Right lobe of liver (tissue), 6 donors: ENCODE measurements around the gene ACTR3C. TPM values are rescaled to one million over a fixed set of nuclear protein-coding genes. Genes with fewer than 3 reads are reported as not detected.
A peak's percentile ranks its signal among the peaks of the same experiment; 100 is the strongest.
"Not testable (repeated sequence)": the region's sequence is repeated elsewhere in the genome, so short reads cannot be mapped to it uniquely, and the experiment has no call there.

Experiments used
- ATAC-seq, 4 donors: fragments of 200-7000 bp; cut with Tn5 transposase; one replicate each; pipeline ENCODE4 v1.9.1; 2020; ENCODE audit warnings: mild to moderate bottlenecking in 4 of 4, moderate library complexity in 4 of 4
- DNase-seq, 3 donors: peaks; one replicate each; pipeline ENCODE4 v3.0.0-alpha.2; 2020
- H3K27ac ChIP-seq, 3 donors: fragments of 200-600 bp; one replicate each; pipeline ENCODE4 v1.8.0; 2022
- H3K27me3 ChIP-seq, 2 donors: fragments of 200-600 bp; one replicate each; pipeline ENCODE4 v1.8.0; 2022
- H3K36me3 ChIP-seq, 4 donors: fragments of 200-600 bp; sonication (generic) in 1 of 4; one replicate each; pipeline versions ENCODE4 v1.5.1 to v1.8.0; 2017 to 2022; ENCODE audit warnings: control low read depth in 1 of 4
- H3K4me1 ChIP-seq, 4 donors: fragments of 200-600 bp; sonication (generic) in 1 of 4; one replicate each; pipeline versions ENCODE4 v1.5.1 to v1.8.0; 2017 to 2022; ENCODE audit warnings: control low read depth in 1 of 4
- H3K4me3 ChIP-seq, 3 donors: fragments of 200-600 bp; one replicate each; pipeline ENCODE4 v1.8.0; 2022
- H3K9me3 ChIP-seq, 4 donors: fragments of 200-600 bp; sonication (generic) in 1 of 4; one replicate each; pipeline versions ENCODE4 v1.5.1 to v1.8.0; 2017 to 2022; ENCODE audit warnings: control low read depth in 1 of 4
- CTCF ChIP-seq, 4 donors: fragments of 200-600 bp in 3 of 4; fragments of 450-650 bp in 1 of 4; IDR thresholded peaks; one replicate each; pipeline versions ENCODE4 v1.5.1 to v1.8.0; 2016 to 2022; ENCODE audit warnings: antibody characterized with exemption in 4 of 4, mild to moderate bottlenecking in 2 of 4
- POLR2A ChIP-seq: fragments of 450-650 bp; IDR thresholded peaks from one replicate; pipeline ENCODE4 v1.6.1; 2017; ENCODE audit warnings: antibody characterized with exemption, mild to moderate bottlenecking
- WGBS: methylation state at CpG from one replicate; pipeline ENCODE4 v1.1.6; 2018; ENCODE audit warnings: low coverage, low lambda C conversion rate; ENCODE audit not compliant: insufficient coverage; ENCODE audit errors: missing lambda C conversion rate; 5-methylcytosine and 5-hydroxymethylcytosine counted together
- intact Hi-C, 2 donors: fragments of 100-400 bp; cut with DNase I; formaldehyde crosslinking; loops; one replicate each; pipeline versions ENCODE4 v1.11.2 to v1.14.1; 2022
- total RNA-seq, 6 experiments: library from RNA; depleted of rRNA in 2 of 6; stranded (reverse); fragments of >200 nt in 2 of 6; fragmentation: NEBNext Ultra II Directional in 3 of 6; extraction: Animal tissue kit (Norgen Biotek cat#: 25700) in 3 of 6; gene quantifications; one replicate each; pipeline versions ENCODE4 v1.1.0 to v1.2.4, GENCODE V29; 2016 to 2023
- donor health status: DM: no; HTN: yes; CAD: no.
- donor health status: DM: no; HTN: no; CAD: no.
- donor health status: DM: no; HTN: no; CAD: no.
- donor health status: DM: no; HTN: yes; CAD: no.
- donor health status: DM: no; HTN: yes; CAD: no.

The ACTR3C gene
- total RNA-seq, 6 experiments from 2014 or later, result 30.0 to 36.5 (median 32.7) TPM

- H3K27ac ChIP-seq, result no peak overlapping the region
- no peaks in the 10 kb centered on the region for H3K36me3 ChIP-seq
- ATAC-seq (no peak), DNase-seq (no peak)
- 95% methylated on average over 3 of the region's 4 CpGs for WGBS
- TF ChIP-seq CTCF (IDR thresholded peaks at IDR 0.05) (no peak), POLR2A (no peak)
- H3K9me3 ChIP-seq, result no peaks in the 10 kb centered on the region
- peaks cover 0 to 11% (median 4%) of the 10 kb centered on the region in 4 donors for H3K4me1 ChIP-seq
- no peak overlapping the region for H3K4me3 ChIP-seq
- intact Hi-C loops, result no loop called here
- no peaks in the 10 kb centered on the region for H3K27me3 ChIP-seq
Measured at GRCh38 chr7:150311146-150311545, 12.2 kb downstream of the ACTR3C start.

- no peak for ATAC-seq
- Histone ChIP-seq H3K27ac (no peak overlapping the region), H3K4me1 (no peaks in the 10 kb centered on the region), H3K9me3 (no peaks in the 10 kb centered on the region), H3K27me3 (no peaks in the 10 kb centered on the region), H3K4me3 (no peak overlapping the region), H3K36me3 (no peaks in the 10 kb centered on the region)
- TF ChIP-seq CTCF (IDR thresholded peaks at IDR 0.05) (no peak), POLR2A (no peak)
- DNase-seq, result no peak
- intact Hi-C loops, result no loop called here
Measured at GRCh38 chr7:150308575-150308974, 14.8 kb downstream of the ACTR3C start.

GRCh38 chr7:150307904-150308303 is 15.4 kb downstream of the ACTR3C start:
- no peak overlapping the region for H3K27ac ChIP-seq
- no peaks in the 10 kb centered on the region for H3K4me1 ChIP-seq
- no peaks in the 10 kb centered on the region for H3K9me3 ChIP-seq
- no peaks in the 10 kb centered on the region for H3K27me3 ChIP-seq
- H3K36me3 ChIP-seq, result no peaks in the 10 kb centered on the region
- intact Hi-C loops, result no loop called here
- H3K4me3 ChIP-seq, result no peak overlapping the region
- TF ChIP-seq CTCF (IDR thresholded peaks at IDR 0.05) (no peak), POLR2A (no peak)
- DNase-seq (no peak), ATAC-seq (no peak)
- WGBS, result 91% methylated on average over 6 of the region's 9 CpGs

GRCh38 chr7:150307129-150307528 is 16.2 kb downstream of the ACTR3C start:
- TF ChIP-seq POLR2A (no peak), CTCF (IDR thresholded peaks at IDR 0.05) (no peak)
- H3K36me3 ChIP-seq, result no peaks in the 10 kb centered on the region
- H3K9me3 ChIP-seq, result no peaks in the 10 kb centered on the region
- H3K4me3 ChIP-seq, result no peak overlapping the region
- intact Hi-C loops, result no loop called here
- no peak overlapping the region for H3K27ac ChIP-seq
- WGBS, result 82% methylated on average over 2 of the region's 3 CpGs
- no peaks in the 10 kb centered on the region for H3K4me1 ChIP-seq
- H3K27me3 ChIP-seq, result no peaks in the 10 kb centered on the region
- ATAC-seq, result no peak
- DNase-seq, result no peak

- H3K27ac ChIP-seq, H3K4me1 ChIP-seq, H3K4me3 ChIP-seq, DNase-seq, H3K36me3 ChIP-seq, H3K27me3 ChIP-seq, intact Hi-C loops, ATAC-seq, H3K9me3 ChIP-seq: not testable (repeated sequence)
- WGBS, result 78% methylated on average over 5 of the region's 5 CpGs
Measured at GRCh38 chr7:150306377-150306776, 17.0 kb downstream of the ACTR3C start.

- ATAC-seq, DNase-seq, intact Hi-C loops, H3K4me1 ChIP-seq, H3K36me3 ChIP-seq, H3K27ac ChIP-seq, H3K27me3 ChIP-seq, H3K9me3 ChIP-seq, H3K4me3 ChIP-seq: not testable (repeated sequence)
- 64% methylated on average over 2 of the region's 2 CpGs for WGBS
Measured at GRCh38 chr7:150305903-150306284, 17.5 kb downstream of the ACTR3C start.

GRCh38 chr7:150305259-150305902 is 18.0 kb downstream of the ACTR3C start:
- H3K27me3 ChIP-seq, intact Hi-C loops, H3K4me3 ChIP-seq, H3K4me1 ChIP-seq, H3K27ac ChIP-seq, DNase-seq, H3K9me3 ChIP-seq, H3K36me3 ChIP-seq: not testable (repeated sequence)
- 90% methylated on average over 6 of the region's 11 CpGs for WGBS
- peak in 1 of 4 donors; percentile 12 for ATAC-seq

GRCh38 chr7:150304499-150305258 is 18.7 kb downstream of the ACTR3C start:
- H3K4me3 ChIP-seq, H3K4me1 ChIP-seq, H3K36me3 ChIP-seq, H3K27ac ChIP-seq, H3K27me3 ChIP-seq, DNase-seq, H3K9me3 ChIP-seq, intact Hi-C loops: not testable (repeated sequence)
- WGBS, result 67% methylated on average over 4 of the region's 8 CpGs
- ATAC-seq, result peak in 3 of 4 donors; percentile 14 to 50 (median 42)
